K562 (cell line): ENCODE results near the gene OPA1. TPM values are rescaled to one million over a fixed set of nuclear protein-coding genes. Genes with fewer than 3 reads are reported as not detected.

ENCODE experiments used
- BCL6 ChIP-seq: fragments of 250-450 bp; sonication (Bioruptor Pico); IDR thresholded peaks from 2 replicates; pipeline ENCODE4 v1.4.0; 2020
- BHLHE40 ChIP-seq: IDR thresholded peaks from 2 replicates; pipeline ENCODE4 v1.6.1; 2011; ENCODE audit warnings: low read length, improper control_type of control experiment
- CTBP1 ChIP-seq: fragments of 450-650 bp; IDR thresholded peaks from 2 replicates; pipeline ENCODE4 v1.6.1; 2016; ENCODE audit warnings: borderline replicate concordance
- DDX20 ChIP-seq: fragments of 450-650 bp; IDR thresholded peaks from 2 replicates; pipeline ENCODE4 v1.6.1; 2016; ENCODE audit warnings: missing genetic modification characterization, low read depth, mild to moderate bottlenecking, missing compliant biosample characterization, moderate library complexity
- ERF ChIP-seq: fragments of 450-650 bp; formaldehyde crosslinking; IDR thresholded peaks from 2 replicates; pipeline ENCODE4 v1.4.0; 2020; ENCODE audit warnings: mild to moderate bottlenecking, mixed read lengths
- EZH2 ChIP-seq: IDR thresholded peaks from 2 replicates; pipeline ENCODE4 v1.6.1; 2012; ENCODE audit warnings: low read depth, mild to moderate bottlenecking, inconsistent platforms, low read length, borderline replicate concordance
- NBN ChIP-seq: fragments of 450-650 bp; IDR thresholded peaks from 2 replicates; pipeline ENCODE4 v1.6.1; 2016; ENCODE audit warnings: low read depth, mild to moderate bottlenecking
- RBM25 ChIP-seq: fragments of 200-400 bp; formaldehyde crosslinking; IDR thresholded peaks from 2 replicates; pipeline ENCODE4 v1.6.1; 2018; ENCODE audit warnings: low read length, low read depth, moderate library complexity; ENCODE audit not compliant: severe bottlenecking
- TEAD4 ChIP-seq, 2 experiments: sonication (generic) in 1 of 2; formaldehyde crosslinking in 1 of 2; IDR thresholded peaks; 2 replicates each; pipeline versions ENCODE4 v1.6.1 to v1.8.0; 2012 to 2022; ENCODE audit warnings: borderline replicate concordance in 1 of 2, inconsistent platforms in 1 of 2, low read length in 1 of 2, mild to moderate bottlenecking in 1 of 2, missing genetic modification reagents in 1 of 2
- U2AF1 ChIP-seq: fragments of 200-400 bp; formaldehyde crosslinking; optimal IDR thresholded peaks from 2 replicates; pipeline ENCODE3; 2017; ENCODE audit warnings: mild to moderate bottlenecking, low read depth, low read length, moderate library complexity
- ZBTB8A ChIP-seq: fragments of 450-650 bp; IDR thresholded peaks from 2 replicates; pipeline ENCODE4 v1.6.1; 2018; ENCODE audit warnings: mild to moderate bottlenecking, moderate library complexity; ENCODE audit not compliant: partially characterized antibody
- ZFP36 ChIP-seq: fragments of 150-350 bp; IDR thresholded peaks from 2 replicates; pipeline ENCODE4 v1.6.1; 2018; ENCODE audit warnings: low read length, low read depth; ENCODE audit not compliant: partially characterized antibody
- ZNF212 ChIP-seq: fragments of 450-650 bp; formaldehyde crosslinking; IDR thresholded peaks from 2 replicates; pipeline ENCODE4 v1.4.0; 2020; ENCODE audit warnings: mild to moderate bottlenecking
- polyA plus RNA-seq, 8 experiments: library from polyadenylated mRNA; depleted of rRNA in 4 of 8; stranded (reverse) in 5 of 8; unstranded in 3 of 8; fragments of >200 nt; fragmentation: Nextera tagmentation in 2 of 8; fragmentation: Illumina TruSeq in 1 of 8; extraction: Ambion mirVana in 2 of 8; extraction: Trizol in 1 of 8; gene quantifications; 2 replicates each; pipeline versions ENCODE4 v1.2.1 to v1.2.3, GENCODE V29; 2011 to 2014; ENCODE audit warnings: inconsistent platforms in 1 of 8, missing spikeins in 1 of 8
- total RNA-seq, 7 experiments: library from RNA; depleted of rRNA in 6 of 7; stranded (reverse); fragments of >200 nt in 6 of 7; fragmentation: Illumina TruSeq in 2 of 7; extraction: Trizol in 2 of 7; gene quantifications; 2 replicates each; pipeline versions ENCODE4 v1.2.1 to v1.2.3, GENCODE V29; 2011 to 2021; ENCODE audit warnings: low replicate concordance in 1 of 7
- TF ChIP-seq, protein P1 (sequence below), 2 experiments: fragments of 450-650 bp in 1 of 2; sonication (generic) in 1 of 2; formaldehyde crosslinking; conservative IDR thresholded peaks; 2 replicates each; pipeline versions ENCODE4 v1.4.0 to v1.8.1; 2020 to 2022; ENCODE audit warnings: mild to moderate bottlenecking in 1 of 2, missing genetic modification reagents in 1 of 2
- TF ChIP-seq, protein P2 (sequence below): fragments of 250-450 bp; sonication (Bioruptor Pico); IDR thresholded peaks from 2 replicates; pipeline ENCODE4 v1.4.0; 2020; ENCODE audit warnings: mild to moderate bottlenecking, moderate library complexity
- TF ChIP-seq, protein P3 (sequence below): fragments of 250-450 bp; sonication (Bioruptor Pico); IDR thresholded peaks from 2 replicates; pipeline ENCODE4 v1.9.0; 2021; ENCODE audit warnings: mild to moderate bottlenecking, inconsistent platforms
- TF ChIP-seq, protein P4 (sequence below): fragments of 450-650 bp; IDR thresholded peaks from one replicate; pipeline ENCODE4 v1.6.1; 2018; ENCODE audit warnings: mild to moderate bottlenecking, moderate library complexity; ENCODE audit not compliant: partially characterized antibody
- TF ChIP-seq, protein P5 (sequence below): fragments of 450-650 bp; formaldehyde crosslinking; IDR thresholded peaks from 2 replicates; pipeline ENCODE4 v1.4.0; 2020; ENCODE audit warnings: mild to moderate bottlenecking, moderate library complexity

The OPA1 gene
- total and polyA plus RNA-seq, 9 of the 15 experiments (the other 6 are each of a cell fraction or from before 2014, with no cell fraction given), result 19.7 to 127 (median 94.7) TPM

DNA sequence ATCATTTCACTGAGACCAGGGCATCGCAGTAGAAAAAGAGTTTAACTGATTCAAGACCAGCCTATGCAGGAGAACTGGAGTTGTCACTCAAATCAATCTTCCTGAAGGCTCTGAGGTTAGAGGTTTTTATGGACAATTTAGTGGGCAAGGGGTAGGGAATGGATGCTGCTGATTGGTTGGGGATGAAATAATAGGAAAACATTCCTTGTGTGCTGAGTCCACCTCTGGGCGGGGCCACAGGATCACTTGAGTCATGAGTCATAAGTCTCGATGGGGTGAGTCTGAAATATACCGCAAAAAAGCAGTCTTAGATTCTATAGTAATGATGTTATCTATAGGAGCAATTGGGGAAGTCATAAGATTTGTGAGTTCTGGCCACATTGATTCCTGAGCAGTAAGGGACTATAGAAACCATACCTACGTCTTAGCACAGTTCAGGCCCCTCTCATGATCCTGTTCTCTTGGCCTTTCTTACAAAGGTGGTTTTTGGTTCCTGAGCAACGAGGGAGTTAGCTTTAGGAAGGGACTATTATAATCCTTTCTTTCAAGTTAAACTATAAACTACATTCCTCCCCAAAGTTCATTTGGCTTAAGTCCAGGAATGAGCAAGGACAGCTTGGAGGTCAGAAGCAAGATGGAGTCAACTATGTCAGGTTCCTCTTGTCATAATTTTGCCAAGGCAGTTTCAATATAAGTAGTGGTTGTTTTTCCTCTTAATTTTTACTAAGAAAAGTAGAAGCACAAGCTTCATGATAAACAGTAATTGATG is 2.7 kb upstream of the OPA1 start (continued):
- TF ChIP-seq, protein P1, sequence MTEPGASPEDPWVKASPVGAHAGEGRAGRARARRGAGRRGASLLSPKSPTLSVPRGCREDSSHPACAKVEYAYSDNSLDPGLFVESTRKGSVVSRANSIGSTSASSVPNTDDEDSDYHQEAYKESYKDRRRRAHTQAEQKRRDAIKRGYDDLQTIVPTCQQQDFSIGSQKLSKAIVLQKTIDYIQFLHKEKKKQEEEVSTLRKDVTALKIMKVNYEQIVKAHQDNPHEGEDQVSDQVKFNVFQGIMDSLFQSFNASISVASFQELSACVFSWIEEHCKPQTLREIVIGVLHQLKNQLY (CRISPR knock-in tag; conservative IDR thresholded peaks at IDR 0.05), result no peak
- TF ChIP-seq U2AF1, result no peak
- TF ChIP-seq ZBTB8A, result no peak
- no peak for TF ChIP-seq TEAD4 (IDR thresholded peaks at IDR 0.05; ENCODE audit: low read length)
- TF ChIP-seq TEAD4 (CRISPR knock-in tag; IDR thresholded peaks at IDR 0.05; ENCODE audit: borderline replicate concordance), result no peak
- TF ChIP-seq ERF (CRISPR knock-in tag), result no peak
- TF ChIP-seq, protein P2, sequence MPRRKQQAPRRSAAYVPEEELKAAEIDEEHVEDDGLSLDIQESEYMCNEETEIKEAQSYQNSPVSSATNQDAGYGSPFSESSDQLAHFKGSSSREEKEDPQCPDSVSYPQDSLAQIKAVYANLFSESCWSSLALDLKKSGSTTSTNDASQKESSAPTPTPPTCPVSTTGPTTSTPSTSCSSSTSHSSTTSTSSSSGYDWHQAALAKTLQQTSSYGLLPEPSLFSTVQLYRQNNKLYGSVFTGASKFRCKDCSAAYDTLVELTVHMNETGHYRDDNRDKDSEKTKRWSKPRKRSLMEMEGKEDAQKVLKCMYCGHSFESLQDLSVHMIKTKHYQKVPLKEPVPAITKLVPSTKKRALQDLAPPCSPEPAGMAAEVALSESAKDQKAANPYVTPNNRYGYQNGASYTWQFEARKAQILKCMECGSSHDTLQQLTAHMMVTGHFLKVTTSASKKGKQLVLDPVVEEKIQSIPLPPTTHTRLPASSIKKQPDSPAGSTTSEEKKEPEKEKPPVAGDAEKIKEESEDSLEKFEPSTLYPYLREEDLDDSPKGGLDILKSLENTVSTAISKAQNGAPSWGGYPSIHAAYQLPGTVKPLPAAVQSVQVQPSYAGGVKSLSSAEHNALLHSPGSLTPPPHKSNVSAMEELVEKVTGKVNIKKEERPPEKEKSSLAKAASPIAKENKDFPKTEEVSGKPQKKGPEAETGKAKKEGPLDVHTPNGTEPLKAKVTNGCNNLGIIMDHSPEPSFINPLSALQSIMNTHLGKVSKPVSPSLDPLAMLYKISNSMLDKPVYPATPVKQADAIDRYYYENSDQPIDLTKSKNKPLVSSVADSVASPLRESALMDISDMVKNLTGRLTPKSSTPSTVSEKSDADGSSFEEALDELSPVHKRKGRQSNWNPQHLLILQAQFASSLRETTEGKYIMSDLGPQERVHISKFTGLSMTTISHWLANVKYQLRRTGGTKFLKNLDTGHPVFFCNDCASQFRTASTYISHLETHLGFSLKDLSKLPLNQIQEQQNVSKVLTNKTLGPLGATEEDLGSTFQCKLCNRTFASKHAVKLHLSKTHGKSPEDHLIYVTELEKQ (CRISPR knock-in tag), result peak; percentile 86
- TF ChIP-seq BHLHE40, result no peak
- TF ChIP-seq NBN, result no peak
- TF ChIP-seq, protein P3, sequence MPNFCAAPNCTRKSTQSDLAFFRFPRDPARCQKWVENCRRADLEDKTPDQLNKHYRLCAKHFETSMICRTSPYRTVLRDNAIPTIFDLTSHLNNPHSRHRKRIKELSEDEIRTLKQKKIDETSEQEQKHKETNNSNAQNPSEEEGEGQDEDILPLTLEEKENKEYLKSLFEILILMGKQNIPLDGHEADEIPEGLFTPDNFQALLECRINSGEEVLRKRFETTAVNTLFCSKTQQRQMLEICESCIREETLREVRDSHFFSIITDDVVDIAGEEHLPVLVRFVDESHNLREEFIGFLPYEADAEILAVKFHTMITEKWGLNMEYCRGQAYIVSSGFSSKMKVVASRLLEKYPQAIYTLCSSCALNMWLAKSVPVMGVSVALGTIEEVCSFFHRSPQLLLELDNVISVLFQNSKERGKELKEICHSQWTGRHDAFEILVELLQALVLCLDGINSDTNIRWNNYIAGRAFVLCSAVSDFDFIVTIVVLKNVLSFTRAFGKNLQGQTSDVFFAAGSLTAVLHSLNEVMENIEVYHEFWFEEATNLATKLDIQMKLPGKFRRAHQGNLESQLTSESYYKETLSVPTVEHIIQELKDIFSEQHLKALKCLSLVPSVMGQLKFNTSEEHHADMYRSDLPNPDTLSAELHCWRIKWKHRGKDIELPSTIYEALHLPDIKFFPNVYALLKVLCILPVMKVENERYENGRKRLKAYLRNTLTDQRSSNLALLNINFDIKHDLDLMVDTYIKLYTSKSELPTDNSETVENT (CRISPR knock-in tag), result no peak
- TF ChIP-seq, protein P4, sequence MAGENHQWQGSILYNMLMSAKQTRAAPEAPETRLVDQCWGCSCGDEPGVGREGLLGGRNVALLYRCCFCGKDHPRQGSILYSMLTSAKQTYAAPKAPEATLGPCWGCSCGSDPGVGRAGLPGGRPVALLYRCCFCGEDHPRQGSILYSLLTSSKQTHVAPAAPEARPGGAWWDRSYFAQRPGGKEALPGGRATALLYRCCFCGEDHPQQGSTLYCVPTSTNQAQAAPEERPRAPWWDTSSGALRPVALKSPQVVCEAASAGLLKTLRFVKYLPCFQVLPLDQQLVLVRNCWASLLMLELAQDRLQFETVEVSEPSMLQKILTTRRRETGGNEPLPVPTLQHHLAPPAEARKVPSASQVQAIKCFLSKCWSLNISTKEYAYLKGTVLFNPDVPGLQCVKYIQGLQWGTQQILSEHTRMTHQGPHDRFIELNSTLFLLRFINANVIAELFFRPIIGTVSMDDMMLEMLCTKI, result no peak
- TF ChIP-seq, protein P5, sequence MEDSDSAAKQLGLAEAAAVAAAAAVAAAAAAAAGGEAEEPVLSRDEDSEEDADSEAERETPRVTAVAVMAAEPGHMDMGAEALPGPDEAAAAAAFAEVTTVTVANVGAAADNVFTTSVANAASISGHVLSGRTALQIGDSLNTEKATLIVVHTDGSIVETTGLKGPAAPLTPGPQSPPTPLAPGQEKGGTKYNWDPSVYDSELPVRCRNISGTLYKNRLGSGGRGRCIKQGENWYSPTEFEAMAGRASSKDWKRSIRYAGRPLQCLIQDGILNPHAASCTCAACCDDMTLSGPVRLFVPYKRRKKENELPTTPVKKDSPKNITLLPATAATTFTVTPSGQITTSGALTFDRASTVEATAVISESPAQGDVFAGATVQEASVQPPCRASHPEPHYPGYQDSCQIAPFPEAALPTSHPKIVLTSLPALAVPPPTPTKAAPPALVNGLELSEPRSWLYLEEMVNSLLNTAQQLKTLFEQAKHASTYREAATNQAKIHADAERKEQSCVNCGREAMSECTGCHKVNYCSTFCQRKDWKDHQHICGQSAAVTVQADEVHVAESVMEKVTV (CRISPR knock-in tag), result no peak
- TF ChIP-seq EZH2, result no peak
- no peak for TF ChIP-seq CTBP1
- TF ChIP-seq ZNF212, result no peak
- TF ChIP-seq RBM25, result no peak
- peak; percentile 95 for TF ChIP-seq DDX20 (tag)
- no peak for TF ChIP-seq ZFP36
- TF ChIP-seq BCL6 (CRISPR knock-in tag), result no peak
